ENCODE results near the gene LRRC27. TPM values are rescaled to one million over a fixed set of nuclear protein-coding genes. Genes with fewer than 3 reads are reported as not detected.

Gene LRRC27
- total RNA-seq, 1 donor from 2014 or later = 5.8 TPM

GRCh38 chr10:132341017-132341416, 9.0 kb downstream of the LRRC27 start:
- TF ChIP-seq CTCF (conservative IDR thresholded peaks at IDR 0.05; ENCODE audit: low read depth, low read length) = no peak
- no peak overlapping the region for H3K4me3 ChIP-seq (ENCODE audit: low read depth, low read length)
- no peak for DNase-seq (ENCODE audit: low read depth)

GRCh38 chr10:132341781-132342180, 9.8 kb downstream of the LRRC27 start:
- no peak for TF ChIP-seq CTCF (conservative IDR thresholded peaks at IDR 0.05; ENCODE audit: low read depth, low read length)
- no peak for DNase-seq (ENCODE audit: low read depth)
- no peak overlapping the region for H3K4me3 ChIP-seq (ENCODE audit: low read depth, low read length)

- no peak for TF ChIP-seq CTCF (conservative IDR thresholded peaks at IDR 0.05; ENCODE audit: low read depth, low read length)
- H3K4me3 ChIP-seq (ENCODE audit: low read depth, low read length) = no peak overlapping the region
- DNase-seq (ENCODE audit: low read depth) = no peak
Observed at GRCh38 chr10:132342553-132342952, 10.6 kb downstream of the LRRC27 start.

- no peak for DNase-seq (ENCODE audit: low read depth)
Observed at GRCh38 chr10:132344386-132344785, 12.4 kb downstream of the LRRC27 start.

GRCh38 chr10:132345345-132345744, 13.4 kb downstream of the LRRC27 start:
- TF ChIP-seq CTCF (conservative IDR thresholded peaks at IDR 0.05; ENCODE audit: low read depth, low read length) = no peak
- DNase-seq (ENCODE audit: low read depth) = no peak
- no peak overlapping the region for H3K4me3 ChIP-seq (ENCODE audit: low read depth, low read length)

More at GRCh38 chr10:132344386-132344785, 12.4 kb downstream of the LRRC27 start:
- no peak for TF ChIP-seq CTCF (conservative IDR thresholded peaks at IDR 0.05; ENCODE audit: low read depth, low read length)
- H3K4me3 ChIP-seq (ENCODE audit: low read depth, low read length) = no peak overlapping the region

GRCh38 chr10:132346806-132347205, 14.8 kb downstream of the LRRC27 start:
- no peak for DNase-seq (ENCODE audit: low read depth)
- no peak for TF ChIP-seq CTCF (conservative IDR thresholded peaks at IDR 0.05; ENCODE audit: low read depth, low read length)
- no peak overlapping the region for H3K4me3 ChIP-seq (ENCODE audit: low read depth, low read length)

GRCh38 chr10:132347211-132347930, 15.4 kb downstream of the LRRC27 start:
- DNase-seq (ENCODE audit: low read depth) = no peak
- TF ChIP-seq CTCF (conservative IDR thresholded peaks at IDR 0.05; ENCODE audit: low read depth, low read length) = no peak
- H3K4me3 ChIP-seq (ENCODE audit: low read depth, low read length) = no peak overlapping the region

All from epithelial cell of proximal tubule (primary cell).